Activated T-cell treated with anti-CD3 and anti-CD28 coated beads, Interleukin-2, amount 50 U/mL, for 4 hours (primary cell): Measurements from ENCODE around the gene VPS33B. TPM values are rescaled to one million over a fixed set of nuclear protein-coding genes. Genes with fewer than 3 reads are reported as not detected.
A peak's percentile ranks its signal among the peaks of the same experiment; 100 is the strongest.

Source experiments
- ATAC-seq, 2 donors: fragments of 200-7000 bp; cut with Tn5 transposase; one replicate each; pipeline ENCODE4 v1.10.0; 2021
- DNase-seq: peaks from one replicate; pipeline ENCODE4 v3.0.0-alpha.2; 2020
- H3K27me3 Mint-ChIP-seq: one replicate; pipeline ENCODE4 v1.8.0; 2021; ENCODE audit warnings: low read depth, mixed read lengths
- H3K36me3 Mint-ChIP-seq: one replicate; pipeline ENCODE4 v1.8.0; 2022; ENCODE audit warnings: mixed read lengths; ENCODE audit not compliant: insufficient read depth
- H3K4me1 Mint-ChIP-seq: one replicate; pipeline ENCODE4 v1.8.0; 2021; ENCODE audit warnings: low read depth, mixed read lengths
- H3K4me3 Mint-ChIP-seq: one replicate; pipeline ENCODE4 v1.8.0; 2021; ENCODE audit warnings: mild to moderate bottlenecking, moderate library complexity, mixed read lengths
- H3K9me3 Mint-ChIP-seq: one replicate; pipeline ENCODE4 v1.8.0; 2021; ENCODE audit warnings: mixed read lengths
- total RNA-seq, 3 donors: library from RNA; stranded (reverse); gene quantifications; one replicate each; pipeline ENCODE4 v1.2.1, GENCODE V29; 2021

Gene VPS33B
- total RNA-seq, 3 donors from 2014 or later: 20.9 to 22.4 (median 21.9) TPM

GRCh38 chr15:90981681-90982080 lies 40.7 kb downstream of the VPS33B start:
- H3K36me3 Mint-ChIP-seq: peaks cover 21% of the 10 kb centered on the region

GRCh38 chr15:90979582-90979981 lies 42.8 kb downstream of the VPS33B start:
- ATAC-seq: no peak
- Mint-ChIP-seq H3K36me3 (peaks cover 29% of the 10 kb centered on the region), H3K4me1 (peaks cover 9% of the 10 kb centered on the region), H3K9me3 (no peaks in the 10 kb centered on the region), H3K27me3 (no peaks in the 10 kb centered on the region), H3K4me3 (no peak overlapping the region)
- DNase-seq: no peak

More at GRCh38 chr15:90981681-90982080, 40.7 kb downstream of the VPS33B start:
- ATAC-seq: no peak
- peaks cover 12% of the 10 kb centered on the region for H3K4me1 Mint-ChIP-seq
- DNase-seq: no peak
- no peaks in the 10 kb centered on the region for H3K9me3 Mint-ChIP-seq
- H3K4me3 Mint-ChIP-seq: no peak overlapping the region
- no peaks in the 10 kb centered on the region for H3K27me3 Mint-ChIP-seq

- no peak for ATAC-seq
- Mint-ChIP-seq H3K36me3 (peaks cover 18% of the 10 kb centered on the region), H3K9me3 (no peaks in the 10 kb centered on the region), H3K4me3 (no peak overlapping the region), H3K4me1 (no peaks in the 10 kb centered on the region), H3K27me3 (no peaks in the 10 kb centered on the region)
- DNase-seq: no peak
These were observed 48.2 kb downstream of the VPS33B start for GRCh38 chr15:90974216-90974615.

- Mint-ChIP-seq H3K4me3 (no peak overlapping the region), H3K27me3 (no peaks in the 10 kb centered on the region), H3K9me3 (no peaks in the 10 kb centered on the region), H3K36me3 (peaks cover 16% of the 10 kb centered on the region), H3K4me1 (no peaks in the 10 kb centered on the region)
- DNase-seq (no peak), ATAC-seq (no peak)
These were observed 50.3 kb downstream of the VPS33B start for GRCh38 chr15:90972133-90972532.

- Mint-ChIP-seq H3K9me3 (no peaks in the 10 kb centered on the region), H3K36me3 (peaks cover 10% of the 10 kb centered on the region), H3K27me3 (no peaks in the 10 kb centered on the region), H3K4me1 (no peaks in the 10 kb centered on the region), H3K4me3 (no peak overlapping the region)
- no peak for DNase-seq
- no peak for ATAC-seq
These were observed 52.1 kb downstream of the VPS33B start for GRCh38 chr15:90970274-90970673.

GRCh38 chr15:90968434-90968833 lies 54.0 kb downstream of the VPS33B start:
- ATAC-seq (no peak), DNase-seq (no peak)
- no peaks in the 10 kb centered on the region for H3K4me1 Mint-ChIP-seq
- no peak overlapping the region for H3K4me3 Mint-ChIP-seq
- no peaks in the 10 kb centered on the region for H3K27me3 Mint-ChIP-seq
- H3K9me3 Mint-ChIP-seq: no peaks in the 10 kb centered on the region
- peaks cover under 1% of the 10 kb centered on the region for H3K36me3 Mint-ChIP-seq

GRCh38 chr15:90967206-90967605 lies 55.2 kb downstream of the VPS33B start:
- no peak for ATAC-seq
- H3K4me3 Mint-ChIP-seq: no peak overlapping the region
- DNase-seq: no peak
- no peaks in the 10 kb centered on the region for H3K4me1 Mint-ChIP-seq
- peaks cover 3% of the 10 kb centered on the region for H3K36me3 Mint-ChIP-seq
- no peaks in the 10 kb centered on the region for H3K27me3 Mint-ChIP-seq
- no peaks in the 10 kb centered on the region for H3K9me3 Mint-ChIP-seq

- no peaks in the 10 kb centered on the region for H3K27me3 Mint-ChIP-seq
- peaks cover 8% of the 10 kb centered on the region for H3K36me3 Mint-ChIP-seq
These were observed 56.1 kb downstream of the VPS33B start for GRCh38 chr15:90966262-90966661.

GRCh38 chr15:90962021-90962420 lies 60.4 kb downstream of the VPS33B start:
- peaks cover 16% of the 10 kb centered on the region for H3K36me3 Mint-ChIP-seq

More at GRCh38 chr15:90966262-90966661, 56.1 kb downstream of the VPS33B start:
- no peak overlapping the region for H3K4me3 Mint-ChIP-seq
- H3K9me3 Mint-ChIP-seq: no peaks in the 10 kb centered on the region
- DNase-seq (no peak), ATAC-seq (no peak)
- H3K4me1 Mint-ChIP-seq: no peaks in the 10 kb centered on the region

GRCh38 chr15:90960298-90961091 lies 61.9 kb downstream of the VPS33B start:
- Mint-ChIP-seq H3K4me3 (no peak overlapping the region), H3K36me3 (peaks cover 16% of the 10 kb centered on the region)

More at GRCh38 chr15:90962021-90962420, 60.4 kb downstream of the VPS33B start:
- Mint-ChIP-seq H3K9me3 (no peaks in the 10 kb centered on the region), H3K4me1 (no peaks in the 10 kb centered on the region), H3K27me3 (no peaks in the 10 kb centered on the region), H3K4me3 (no peak overlapping the region)
- DNase-seq (no peak), ATAC-seq (no peak)

GRCh38 chr15:90959894-90960293 lies 62.5 kb downstream of the VPS33B start:
- Mint-ChIP-seq H3K27me3 (no peaks in the 10 kb centered on the region), H3K4me1 (peaks cover 11% of the 10 kb centered on the region), H3K9me3 (no peaks in the 10 kb centered on the region), H3K36me3 (peaks cover 16% of the 10 kb centered on the region), H3K4me3 (no peak overlapping the region)
- DNase-seq: no peak
- ATAC-seq: no peak

More at GRCh38 chr15:90960298-90961091, 61.9 kb downstream of the VPS33B start:
- Mint-ChIP-seq H3K9me3 (no peaks in the 10 kb centered on the region), H3K27me3 (no peaks in the 10 kb centered on the region), H3K4me1 (peaks cover 8% of the 10 kb centered on the region)
- ATAC-seq: no peak
- DNase-seq: no peak

GRCh38 chr15:90959028-90959595 lies 63.3 kb downstream of the VPS33B start:
- Mint-ChIP-seq H3K9me3 (no peaks in the 10 kb centered on the region), H3K4me1 (peaks cover 14% of the 10 kb centered on the region), H3K4me3 (no peak overlapping the region), H3K27me3 (no peaks in the 10 kb centered on the region), H3K36me3 (peaks cover 16% of the 10 kb centered on the region)
- ATAC-seq: no peak
- no peak for DNase-seq

- ATAC-seq (no peak), DNase-seq (no peak)
- Mint-ChIP-seq H3K27me3 (no peaks in the 10 kb centered on the region), H3K36me3 (peaks cover 18% of the 10 kb centered on the region), H3K9me3 (no peaks in the 10 kb centered on the region), H3K4me1 (peaks cover 14% of the 10 kb centered on the region), H3K4me3 (peak overlapping the region; percentile 61)
These were observed 64.6 kb downstream of the VPS33B start for GRCh38 chr15:90957791-90958190.

GRCh38 chr15:90957031-90957790 lies 65.2 kb downstream of the VPS33B start:
- Mint-ChIP-seq H3K9me3 (no peaks in the 10 kb centered on the region), H3K27me3 (no peaks in the 10 kb centered on the region), H3K4me1 (peaks cover 14% of the 10 kb centered on the region), H3K4me3 (peak overlapping the region; percentile 61), H3K36me3 (peaks cover 18% of the 10 kb centered on the region)
- ATAC-seq: no peak
- no peak for DNase-seq
